K562 (cell line): ENCODE measurements around the gene LCE1A.

Experiments used
- BACH1 ChIP-seq: fragments of 200-800 bp; sonication (Bioruptor generic); IDR thresholded peaks from 2 replicates; pipeline ENCODE4 v1.6.1; 2016; ENCODE audit warnings: missing genetic modification characterization, missing compliant biosample characterization
- BDP1 ChIP-seq: IDR thresholded peaks from 3 replicates; pipeline ENCODE4 v1.6.1; 2011; ENCODE audit not compliant: insufficient read length, insufficient read depth
- CEBPG ChIP-seq, 3 experiments: fragments of 200-800 bp in 1 of 3; sonication (Bioruptor generic) in 1 of 3; sonication (generic) in 1 of 3; formaldehyde crosslinking in 1 of 3; IDR thresholded peaks in 2 of 3; conservative IDR thresholded peaks in 1 of 3; 2 replicates each; pipeline versions ENCODE4 v1.6.1 to v1.8.0; 2016 to 2022; ENCODE audit warnings: missing compliant biosample characterization in 2 of 3, missing genetic modification characterization in 2 of 3, mild to moderate bottlenecking in 1 of 3, missing genetic modification reagents in 1 of 3
- CHD2 ChIP-seq: IDR thresholded peaks from 2 replicates; pipeline ENCODE4 v1.6.1; 2011; ENCODE audit warnings: low read depth, low read length
- EP400 ChIP-seq: fragments of 450-650 bp; IDR thresholded peaks from 2 replicates; pipeline ENCODE4 v1.6.1; 2017; ENCODE audit warnings: antibody characterized with exemption, mild to moderate bottlenecking, moderate library complexity
- HNRNPLL ChIP-seq: fragments of 200-400 bp; formaldehyde crosslinking; IDR thresholded peaks from 2 replicates; pipeline ENCODE4 v1.6.1; 2017; ENCODE audit warnings: low read length, low read depth, mild to moderate bottlenecking; ENCODE audit not compliant: poor library complexity, severe bottlenecking
- NR2C1 ChIP-seq, 2 experiments: fragments of 450-650 bp; IDR thresholded peaks; 2 replicates each; pipeline ENCODE4 v1.6.1; 2017; ENCODE audit warnings: mild to moderate bottlenecking in 2 of 2, antibody characterized with exemption in 1 of 2, inconsistent platforms in 1 of 2, missing compliant biosample characterization in 1 of 2, missing genetic modification characterization in 1 of 2
- POLR2A ChIP-seq: fragments of 450-650 bp; conservative IDR thresholded peaks from 2 replicates; pipeline ENCODE4 v1.6.1; 2016
- SP1 ChIP-seq: sonication (generic); formaldehyde crosslinking; IDR thresholded peaks from 2 replicates; pipeline ENCODE4 v1.8.1; 2022; ENCODE audit warnings: mild to moderate bottlenecking, missing genetic modification reagents
- SRSF9 ChIP-seq: fragments of 200-400 bp; formaldehyde crosslinking; IDR thresholded peaks from 2 replicates; pipeline ENCODE4 v1.6.1; 2017; ENCODE audit warnings: low read depth, low read length, borderline replicate concordance
- ZNF586 ChIP-seq: fragments of 450-650 bp; formaldehyde crosslinking; conservative IDR thresholded peaks from 2 replicates; pipeline ENCODE4 v1.4.0; 2020; ENCODE audit warnings: mild to moderate bottlenecking, moderate library complexity
- TF ChIP-seq, protein P1 (sequence below), 3 experiments: IDR thresholded peaks in 2 of 3; conservative IDR thresholded peaks in 1 of 3; 2 replicates each; pipeline ENCODE4 v1.5.1; 2011 to 2012; ENCODE audit warnings: low read length in 3 of 3, mild to moderate bottlenecking in 3 of 3, control low read depth in 2 of 3, improper control_type of control experiment in 1 of 3, inconsistent platforms in 1 of 3, low read depth in 1 of 3, mixed read lengths in 1 of 3, moderate library complexity in 1 of 3; ENCODE audit not compliant: insufficient read depth in 2 of 3
- TF ChIP-seq, protein P2 (sequence below): fragments of 450-650 bp; conservative IDR thresholded peaks from 2 replicates; pipeline ENCODE4 v1.6.1; 2016; ENCODE audit warnings: missing genetic modification characterization, low read depth, mild to moderate bottlenecking, missing compliant biosample characterization, moderate library complexity

DNA sequence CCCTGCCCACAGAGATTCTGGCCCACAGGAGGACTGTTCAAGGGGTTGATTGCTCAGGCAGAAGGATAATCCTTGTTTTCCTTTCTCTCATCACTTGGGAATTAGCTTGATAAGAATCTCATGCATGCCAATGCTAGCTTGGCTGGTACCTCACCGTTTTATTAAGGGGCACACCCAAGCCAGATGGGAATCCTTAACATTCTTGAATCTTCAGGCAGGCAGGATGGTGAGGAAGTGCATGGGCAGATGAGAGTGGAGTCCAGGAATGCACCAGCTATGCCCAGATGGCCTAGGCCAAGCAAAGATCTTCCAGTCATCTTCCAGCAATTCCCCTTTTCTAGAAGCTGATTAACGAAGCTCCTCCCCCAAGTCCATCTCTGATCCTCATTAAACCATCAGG is 28.4 kb downstream of the LCE1A start:
- TF ChIP-seq SRSF9 (no peak), EP400 (no peak), HNRNPLL (no peak), BDP1 (no peak), POLR2A (no peak), CHD2 (no peak), BACH1 (tag) (no peak), ZNF586 (no peak), CEBPG (CRISPR knock-in tag; IDR thresholded peaks at IDR 0.05) (no peak), CEBPG (tag; conservative IDR thresholded peaks at IDR 0.05 in 1 of 2, IDR thresholded peaks at IDR 0.05 in 1 of 2) (no peak), SP1 (CRISPR knock-in tag) (no peak), NR2C1 (IDR thresholded peaks at IDR 0.05) (no peak), NR2C1 (tag; IDR thresholded peaks at IDR 0.05) (no peak)
- TF ChIP-seq, protein P1, sequence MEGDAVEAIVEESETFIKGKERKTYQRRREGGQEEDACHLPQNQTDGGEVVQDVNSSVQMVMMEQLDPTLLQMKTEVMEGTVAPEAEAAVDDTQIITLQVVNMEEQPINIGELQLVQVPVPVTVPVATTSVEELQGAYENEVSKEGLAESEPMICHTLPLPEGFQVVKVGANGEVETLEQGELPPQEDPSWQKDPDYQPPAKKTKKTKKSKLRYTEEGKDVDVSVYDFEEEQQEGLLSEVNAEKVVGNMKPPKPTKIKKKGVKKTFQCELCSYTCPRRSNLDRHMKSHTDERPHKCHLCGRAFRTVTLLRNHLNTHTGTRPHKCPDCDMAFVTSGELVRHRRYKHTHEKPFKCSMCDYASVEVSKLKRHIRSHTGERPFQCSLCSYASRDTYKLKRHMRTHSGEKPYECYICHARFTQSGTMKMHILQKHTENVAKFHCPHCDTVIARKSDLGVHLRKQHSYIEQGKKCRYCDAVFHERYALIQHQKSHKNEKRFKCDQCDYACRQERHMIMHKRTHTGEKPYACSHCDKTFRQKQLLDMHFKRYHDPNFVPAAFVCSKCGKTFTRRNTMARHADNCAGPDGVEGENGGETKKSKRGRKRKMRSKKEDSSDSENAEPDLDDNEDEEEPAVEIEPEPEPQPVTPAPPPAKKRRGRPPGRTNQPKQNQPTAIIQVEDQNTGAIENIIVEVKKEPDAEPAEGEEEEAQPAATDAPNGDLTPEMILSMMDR (IDR thresholded peaks at IDR 0.05 in 2 of 3, conservative IDR thresholded peaks at IDR 0.05 in 1 of 3; ENCODE audit: insufficient read depth in 2 of 3, low read depth in 1 of 3, low read length in 3 of 3), result no peak
- TF ChIP-seq, protein P2, sequence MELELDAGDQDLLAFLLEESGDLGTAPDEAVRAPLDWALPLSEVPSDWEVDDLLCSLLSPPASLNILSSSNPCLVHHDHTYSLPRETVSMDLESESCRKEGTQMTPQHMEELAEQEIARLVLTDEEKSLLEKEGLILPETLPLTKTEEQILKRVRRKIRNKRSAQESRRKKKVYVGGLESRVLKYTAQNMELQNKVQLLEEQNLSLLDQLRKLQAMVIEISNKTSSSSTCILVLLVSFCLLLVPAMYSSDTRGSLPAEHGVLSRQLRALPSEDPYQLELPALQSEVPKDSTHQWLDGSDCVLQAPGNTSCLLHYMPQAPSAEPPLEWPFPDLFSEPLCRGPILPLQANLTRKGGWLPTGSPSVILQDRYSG (tag), result no peak
